HFFc6 (cell line): Measurements from ENCODE around the gene SNX5. TPM values are rescaled to one million over a fixed set of nuclear protein-coding genes. Genes with fewer than 3 reads are reported as not detected.
A peak's percentile ranks its signal among the peaks of the same experiment; 100 is the strongest.

Experiments used
- DNase-seq: peaks from one replicate; pipeline ENCODE4 v3.0.0-alpha.2; 2018
- H3K27ac Mint-ChIP-seq: 2 replicates; pipeline ENCODE4 v1.8.0; 2020; ENCODE audit warnings: mild to moderate bottlenecking, mixed read lengths
- H3K27me3 Mint-ChIP-seq: 2 replicates; pipeline ENCODE4 v1.8.0; 2021; ENCODE audit warnings: mild to moderate bottlenecking, moderate library complexity, mixed read lengths; ENCODE audit not compliant: insufficient read depth
- H3K36me3 Mint-ChIP-seq: 2 replicates; pipeline ENCODE4 v1.8.0; 2021; ENCODE audit warnings: low read depth, mixed read lengths
- H3K4me1 Mint-ChIP-seq: 2 replicates; pipeline ENCODE4 v1.8.0; 2020; ENCODE audit warnings: low read depth, mixed read lengths
- H3K4me3 Mint-ChIP-seq: 2 replicates; pipeline ENCODE4 v1.8.0; 2020; ENCODE audit warnings: mild to moderate bottlenecking, moderate library complexity, mixed read lengths
- H3K9me3 Mint-ChIP-seq: 2 replicates; pipeline ENCODE4 v1.8.0; 2020; ENCODE audit warnings: mild to moderate bottlenecking, mixed read lengths
- CTCF ChIP-seq: fragments of 200-600 bp; sonication (generic); IDR thresholded peaks from 2 replicates; pipeline ENCODE4 v1.5.0; 2021; ENCODE audit warnings: antibody characterized with exemption, mild to moderate bottlenecking
- total RNA-seq, 6 experiments: library from RNA; stranded (reverse); fragmentation: NEBNext Ultra II Directional; extraction: Animal tissue kit (Norgen Biotek cat#: 25700); gene quantifications; 2 replicates in 1 of 6; 3 replicates in 5 of 6; pipeline ENCODE4 v1.2.3, GENCODE V29; 2021

SNX5 gene
- total RNA-seq, 6 experiments from 2014 or later = 69.6 to 97.5 (median 81.8) TPM

- Mint-ChIP-seq H3K36me3 (no peaks in the 10 kb centered on the region), H3K4me1 (peaks cover 8% of the 10 kb centered on the region), H3K27ac (no peak overlapping the region), H3K27me3 (peaks cover 10% of the 10 kb centered on the region), H3K9me3 (no peaks in the 10 kb centered on the region), H3K4me3 (no peak overlapping the region)
- no peak for TF ChIP-seq CTCF
- no peak for DNase-seq
Measured at GRCh38 chr20:17901971-17902370, 66.6 kb downstream of the SNX5 start.

- TF ChIP-seq CTCF = peak; percentile 98
- Mint-ChIP-seq H3K36me3 (no peaks in the 10 kb centered on the region), H3K4me1 (peaks cover 31% of the 10 kb centered on the region), H3K9me3 (no peaks in the 10 kb centered on the region), H3K27me3 (peaks cover 10% of the 10 kb centered on the region), H3K4me3 (no peak overlapping the region), H3K27ac (no peak overlapping the region)
- DNase-seq = peak; percentile 60
Measured at GRCh38 chr20:17898548-17898994, 70.0 kb downstream of the SNX5 start.

GRCh38 chr20:17897566-17898307 is 70.9 kb downstream of the SNX5 start:
- Mint-ChIP-seq H3K9me3 (no peaks in the 10 kb centered on the region), H3K4me1 (peaks cover 33% of the 10 kb centered on the region), H3K27ac (no peak overlapping the region), H3K4me3 (no peak overlapping the region), H3K27me3 (peaks cover 6% of the 10 kb centered on the region; the same call in 1 of the 2 replicates), H3K36me3 (no peaks in the 10 kb centered on the region)
- DNase-seq = peak; percentile 8
- TF ChIP-seq CTCF = no peak

GRCh38 chr20:17896771-17897369 is 71.7 kb downstream of the SNX5 start:
- Mint-ChIP-seq H3K4me1 (peaks cover 42% of the 10 kb centered on the region), H3K36me3 (0 out of 2 replicates have a peak, but pooled peaks cover 4% of the 10 kb centered on the region), H3K9me3 (no peaks in the 10 kb centered on the region), H3K27ac (peak overlapping the region; percentile 95; the same call in 1 of the 2 replicates), H3K4me3 (no peak overlapping the region; the same call in 1 of the 2 replicates), H3K27me3 (0 out of 2 replicates have a peak, but pooled peaks cover 6% of the 10 kb centered on the region)
- no peak for DNase-seq
- TF ChIP-seq CTCF = no peak

GRCh38 chr20:17896193-17896723 is 72.3 kb downstream of the SNX5 start:
- 0 out of 2 replicates have a peak, but pooled peaks cover 4% of the 10 kb centered on the region for H3K36me3 Mint-ChIP-seq
- H3K27me3 Mint-ChIP-seq = 0 out of 2 replicates have a peak, but pooled peaks cover 6% of the 10 kb centered on the region
- DNase-seq = no peak
- no peaks in the 10 kb centered on the region for H3K9me3 Mint-ChIP-seq
- H3K27ac Mint-ChIP-seq = peak overlapping the region; percentile 95
- peak overlapping the region; percentile 92 for H3K4me3 Mint-ChIP-seq
- peaks cover 42% of the 10 kb centered on the region for H3K4me1 Mint-ChIP-seq
- TF ChIP-seq CTCF = no peak
